Activated CD4-positive, alpha-beta T cell treated with anti-CD3 and anti-CD28 coated beads, Interleukin-2, Interleukin-6, amounts not matched to agents 100 ng/mL and 50 ng/mL, durations not matched to agents 16 hours and 8 hours (primary cell): ENCODE data around the gene AMN.

Source experiments
- DNase-seq: peaks from one replicate; pipeline ENCODE4 v3.0.0-alpha.2; 2020

Gene AMN

GRCh38 chr14:102971314-102971713 is 48.9 kb downstream of the AMN start:
- DNase-seq = no peak

- DNase-seq = no peak
These were observed 49.6 kb downstream of the AMN start for GRCh38 chr14:102971836-102972606.

- DNase-seq = no peak
These were observed 51.3 kb downstream of the AMN start for GRCh38 chr14:102973706-102974285.

GRCh38 chr14:102975662-102976061 is 53.2 kb downstream of the AMN start:
- no peak for DNase-seq

GRCh38 chr14:102977475-102977874 is 55.0 kb downstream of the AMN start:
- DNase-seq = no peak

- DNase-seq = no peak
These were observed 56.9 kb downstream of the AMN start for GRCh38 chr14:102979406-102979805.

GRCh38 chr14:102980409-102980810 is 57.9 kb downstream of the AMN start:
- DNase-seq = no peak
